ENCODE results near the gene CYP4F22.

GRCh38 chr19:15467734-15468214 is 40.6 kb upstream of the CYP4F22 start:
- TF ChIP-seq CTCF (conservative IDR thresholded peaks at IDR 0.05; ENCODE audit: low read depth, low read length) (no peak), EZH2 (IDR thresholded peaks at IDR 0.05; ENCODE audit: borderline replicate concordance, low read depth, low read length, poor library complexity, severe bottlenecking) (no peak)
